Neural cell (in vitro differentiated cells): ENCODE data around the gene PTCSC3.

Source experiments
- EP300 ChIP-seq: fragments of 450-650 bp; conservative IDR thresholded peaks from 2 replicates; pipeline ENCODE4 v1.6.1; 2014; ENCODE audit warnings: antibody characterized with exemption, mild to moderate bottlenecking, moderate library complexity; ENCODE audit not compliant: poor library complexity, severe bottlenecking
- EZH2 ChIP-seq: fragments of 200-600, 300-800 bp; shearing (Covaris generic), sonication (generic); IDR thresholded peaks from 2 replicates; pipeline ENCODE4 v1.6.1; 2014; ENCODE audit warnings: antibody characterized with exemption, low read length, borderline replicate concordance, mild to moderate bottlenecking; ENCODE audit not compliant: insufficient read depth, poor library complexity, severe bottlenecking
- MXI1 ChIP-seq: fragments of 450-650 bp; conservative IDR thresholded peaks from 2 replicates; pipeline ENCODE4 v1.6.1; 2014; ENCODE audit warnings: antibody characterized with exemption, mild to moderate bottlenecking; ENCODE audit not compliant: poor library complexity, severe bottlenecking
- POLR2AphosphoS5 ChIP-seq: IDR thresholded peaks from 2 replicates; pipeline ENCODE4 v1.6.1; 2012
- RAD21 ChIP-seq: fragments of 450-650 bp; conservative IDR thresholded peaks from 2 replicates; pipeline ENCODE4 v1.6.1; 2014; ENCODE audit warnings: antibody characterized with exemption, mild to moderate bottlenecking, moderate library complexity
- SMC3 ChIP-seq: fragments of 450-650 bp; conservative IDR thresholded peaks from 2 replicates; pipeline ENCODE4 v1.6.1; 2014; ENCODE audit warnings: antibody characterized with exemption, mild to moderate bottlenecking, moderate library complexity; ENCODE audit not compliant: poor library complexity
- TAF1 ChIP-seq: IDR thresholded peaks from 2 replicates; pipeline ENCODE4 v1.6.1; 2012; ENCODE audit warnings: low read depth
- TF ChIP-seq, protein P1 (sequence below): fragments of 450-650 bp; IDR thresholded peaks from 2 replicates; pipeline ENCODE4 v1.5.1; 2014; ENCODE audit warnings: antibody characterized with exemption, mild to moderate bottlenecking, moderate library complexity; ENCODE audit not compliant: poor library complexity, severe bottlenecking
- TF ChIP-seq, protein P2 (sequence below): IDR thresholded peaks from 2 replicates; pipeline ENCODE4 v1.6.1; 2012; ENCODE audit warnings: borderline replicate concordance

DNA sequence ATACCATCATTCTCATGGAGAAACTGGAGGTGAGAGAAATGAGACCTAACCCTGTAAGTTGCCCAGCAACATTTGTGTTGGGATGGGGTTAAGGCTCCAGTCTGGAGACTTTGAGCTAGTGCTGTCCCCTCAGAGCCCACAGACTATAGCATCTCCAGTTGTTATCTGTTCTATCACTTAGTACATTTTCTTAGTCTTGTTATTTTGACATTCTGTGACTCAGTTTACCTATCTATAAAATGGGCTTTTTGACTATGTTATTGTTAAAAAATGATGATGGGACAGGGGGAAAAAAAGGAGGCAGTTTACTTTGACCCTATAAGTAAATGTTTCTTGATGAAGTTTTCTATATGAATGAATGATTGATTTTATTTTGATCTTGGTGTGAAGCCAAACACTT lies 45.8 kb upstream of the PTCSC3 start:
- TF ChIP-seq, protein P1, sequence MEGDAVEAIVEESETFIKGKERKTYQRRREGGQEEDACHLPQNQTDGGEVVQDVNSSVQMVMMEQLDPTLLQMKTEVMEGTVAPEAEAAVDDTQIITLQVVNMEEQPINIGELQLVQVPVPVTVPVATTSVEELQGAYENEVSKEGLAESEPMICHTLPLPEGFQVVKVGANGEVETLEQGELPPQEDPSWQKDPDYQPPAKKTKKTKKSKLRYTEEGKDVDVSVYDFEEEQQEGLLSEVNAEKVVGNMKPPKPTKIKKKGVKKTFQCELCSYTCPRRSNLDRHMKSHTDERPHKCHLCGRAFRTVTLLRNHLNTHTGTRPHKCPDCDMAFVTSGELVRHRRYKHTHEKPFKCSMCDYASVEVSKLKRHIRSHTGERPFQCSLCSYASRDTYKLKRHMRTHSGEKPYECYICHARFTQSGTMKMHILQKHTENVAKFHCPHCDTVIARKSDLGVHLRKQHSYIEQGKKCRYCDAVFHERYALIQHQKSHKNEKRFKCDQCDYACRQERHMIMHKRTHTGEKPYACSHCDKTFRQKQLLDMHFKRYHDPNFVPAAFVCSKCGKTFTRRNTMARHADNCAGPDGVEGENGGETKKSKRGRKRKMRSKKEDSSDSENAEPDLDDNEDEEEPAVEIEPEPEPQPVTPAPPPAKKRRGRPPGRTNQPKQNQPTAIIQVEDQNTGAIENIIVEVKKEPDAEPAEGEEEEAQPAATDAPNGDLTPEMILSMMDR = no peak
- TF ChIP-seq EP300 (no peak), POLR2AphosphoS5 (no peak), TAF1 (no peak), MXI1 (no peak), RAD21 (no peak), EZH2 (no peak), SMC3 (no peak)
- TF ChIP-seq, protein P2, sequence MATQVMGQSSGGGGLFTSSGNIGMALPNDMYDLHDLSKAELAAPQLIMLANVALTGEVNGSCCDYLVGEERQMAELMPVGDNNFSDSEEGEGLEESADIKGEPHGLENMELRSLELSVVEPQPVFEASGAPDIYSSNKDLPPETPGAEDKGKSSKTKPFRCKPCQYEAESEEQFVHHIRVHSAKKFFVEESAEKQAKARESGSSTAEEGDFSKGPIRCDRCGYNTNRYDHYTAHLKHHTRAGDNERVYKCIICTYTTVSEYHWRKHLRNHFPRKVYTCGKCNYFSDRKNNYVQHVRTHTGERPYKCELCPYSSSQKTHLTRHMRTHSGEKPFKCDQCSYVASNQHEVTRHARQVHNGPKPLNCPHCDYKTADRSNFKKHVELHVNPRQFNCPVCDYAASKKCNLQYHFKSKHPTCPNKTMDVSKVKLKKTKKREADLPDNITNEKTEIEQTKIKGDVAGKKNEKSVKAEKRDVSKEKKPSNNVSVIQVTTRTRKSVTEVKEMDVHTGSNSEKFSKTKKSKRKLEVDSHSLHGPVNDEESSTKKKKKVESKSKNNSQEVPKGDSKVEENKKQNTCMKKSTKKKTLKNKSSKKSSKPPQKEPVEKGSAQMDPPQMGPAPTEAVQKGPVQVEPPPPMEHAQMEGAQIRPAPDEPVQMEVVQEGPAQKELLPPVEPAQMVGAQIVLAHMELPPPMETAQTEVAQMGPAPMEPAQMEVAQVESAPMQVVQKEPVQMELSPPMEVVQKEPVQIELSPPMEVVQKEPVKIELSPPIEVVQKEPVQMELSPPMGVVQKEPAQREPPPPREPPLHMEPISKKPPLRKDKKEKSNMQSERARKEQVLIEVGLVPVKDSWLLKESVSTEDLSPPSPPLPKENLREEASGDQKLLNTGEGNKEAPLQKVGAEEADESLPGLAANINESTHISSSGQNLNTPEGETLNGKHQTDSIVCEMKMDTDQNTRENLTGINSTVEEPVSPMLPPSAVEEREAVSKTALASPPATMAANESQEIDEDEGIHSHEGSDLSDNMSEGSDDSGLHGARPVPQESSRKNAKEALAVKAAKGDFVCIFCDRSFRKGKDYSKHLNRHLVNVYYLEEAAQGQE = no peak
